MM.1S (cell line): ENCODE data around the gene ST3GAL3.

Source experiments
- DNase-seq: peaks from one replicate; pipeline ENCODE4 v3.0.0-alpha.2; 2015
- H2AFZ ChIP-seq: fragments of 300-600 bp; sonication (generic); 2 replicates; pipeline ENCODE4 v1.6.0; 2016; ENCODE audit warnings: antibody characterized with exemption, low read length
- H3F3A ChIP-seq: fragments of 300-600 bp; sonication (generic); 2 replicates; pipeline ENCODE4 v1.6.1; 2016; ENCODE audit warnings: mild to moderate bottlenecking, antibody characterized with exemption, low read length, moderate library complexity, mixed read lengths; ENCODE audit not compliant: insufficient read depth
- H3K27ac ChIP-seq: fragments of 300-600 bp; sonication (generic); 2 replicates; pipeline ENCODE4 v1.5.1; 2016; ENCODE audit warnings: mild to moderate bottlenecking, low read length
- H3K27me3 ChIP-seq: fragments of 300-600 bp; sonication (generic); replicated peaks from 2 replicates; pipeline ENCODE4 v1.6.0; 2016; ENCODE audit warnings: low read length; ENCODE audit not compliant: insufficient read depth
- H3K36me3 ChIP-seq: fragments of 300-600 bp; sonication (generic); replicated peaks from 2 replicates; pipeline ENCODE4 v1.6.1; 2016; ENCODE audit warnings: mild to moderate bottlenecking, low read length, mixed read lengths; ENCODE audit not compliant: insufficient read depth
- H3K4me1 ChIP-seq: fragments of 300-600 bp; sonication (generic); 2 replicates; pipeline ENCODE4 v1.6.1; 2016; ENCODE audit warnings: low read length, mixed read lengths
- H3K4me2 ChIP-seq: fragments of 300-600 bp; sonication (generic); 2 replicates; pipeline ENCODE4 v1.6.0; 2016; ENCODE audit warnings: low read depth, low read length
- H3K4me3 ChIP-seq: fragments of 300-600 bp; sonication (generic); 2 replicates; pipeline ENCODE4 v1.5.1; 2016; ENCODE audit warnings: low read length, mixed read lengths
- H3K79me2 ChIP-seq: fragments of 300-600 bp; sonication (generic); 2 replicates; pipeline ENCODE4 v1.6.1; 2016; ENCODE audit warnings: mixed run types, low read length, mixed read lengths
- H3K9ac ChIP-seq: fragments of 300-600 bp; sonication (generic); 2 replicates; pipeline ENCODE4 v1.6.1; 2016; ENCODE audit warnings: low read length, mixed read lengths
- H3K9me2 ChIP-seq: fragments of 300-600 bp; sonication (generic); replicated peaks from 2 replicates; pipeline ENCODE4 v1.6.1; 2016; ENCODE audit warnings: mild to moderate bottlenecking, low read length, mixed read lengths; ENCODE audit not compliant: insufficient read depth
- H3K9me3 ChIP-seq: fragments of 300-600 bp; sonication (generic); replicated peaks from 2 replicates; pipeline ENCODE4 v1.6.1; 2016; ENCODE audit warnings: mild to moderate bottlenecking, low read length, mixed read lengths; ENCODE audit not compliant: insufficient read depth
- H4K20me1 ChIP-seq: fragments of 300-600 bp; sonication (generic); 2 replicates; pipeline ENCODE4 v1.6.1; 2016; ENCODE audit warnings: mild to moderate bottlenecking, low read length, moderate library complexity, mixed read lengths; ENCODE audit not compliant: insufficient read depth
- CTCF ChIP-seq: fragments of 300-600 bp; sonication (generic); IDR thresholded peaks from 2 replicates; pipeline ENCODE4 v1.5.1; 2016; ENCODE audit warnings: antibody characterized with exemption, low read length, mixed read lengths
- EZH2 ChIP-seq: fragments of 300-600 bp; sonication (generic); optimal IDR thresholded peaks from 2 replicates; pipeline ENCODE3; 2017; ENCODE audit warnings: low read depth, mild to moderate bottlenecking, antibody characterized with exemption, low read length, mixed read lengths
- EZH2phosphoT487 ChIP-seq: fragments of 300-600 bp; sonication (generic); IDR thresholded peaks from 2 replicates; pipeline ENCODE4 v1.6.1; 2018; ENCODE audit warnings: antibody characterized with exemption, low read length

The ST3GAL3 gene

GRCh38 chr1:43978551-43979260, 271.4 kb downstream of the ST3GAL3 start, which contains the start of gene B4GALT2:
Gene B4GALT2 (plus strand): TSS chr1:43979210. CDS start chr1:43981161, 1,951 bp downstream.
- Histone ChIP-seq H3F3A (peaks cover 22% of the 10 kb centered on the region), H3K9me3 (no peaks in the 10 kb centered on the region), H3K9me2 (no peaks in the 10 kb centered on the region), H3K4me1 (peaks cover 28% of the 10 kb centered on the region), H3K4me3 (peak within 1 kb of the TSS; percentile 75), H3K4me2 (peak within 1 kb of the TSS; percentile 99), H3K36me3 (0 out of 2 replicates have a peak, but pooled peaks cover 3% of the 10 kb centered on the region), H3K9ac (peak within 1 kb of the TSS; percentile 67), H4K20me1 (peaks cover 4% of the 10 kb centered on the region; the same call in 1 of the 2 replicates), H3K79me2 (peaks cover 51% of the 10 kb centered on the region), H3K27ac (no peak within 1 kb of the TSS), H2AFZ (peak within 1 kb of the TSS; percentile 67), H3K27me3 (no peaks in the 10 kb centered on the region)
- peak; percentile 49 for DNase-seq
- TF ChIP-seq CTCF, result no peak
- TF ChIP-seq EZH2, result no peak
- TF ChIP-seq EZH2phosphoT487, result no peak

GRCh38 chr1:43979261-43979527, 271.9 kb downstream of the ST3GAL3 start:
- Histone ChIP-seq H2AFZ (no peak overlapping the region), H3K27ac (no peak overlapping the region), H3K36me3 (0 out of 2 replicates have a peak, but pooled peaks cover 3% of the 10 kb centered on the region)

GRCh38 chr1:43979528-43980254, 272.4 kb downstream of the ST3GAL3 start:
- H3F3A ChIP-seq, result peaks cover 13% of the 10 kb centered on the region; the same call in 1 of the 2 replicates
- peaks cover 25% of the 10 kb centered on the region for H3K4me1 ChIP-seq
- H3K9ac ChIP-seq, result peak overlapping the region; percentile 67
- H4K20me1 ChIP-seq, result peaks cover 4% of the 10 kb centered on the region; the same call in 1 of the 2 replicates
- peak overlapping the region; percentile 67 for H2AFZ ChIP-seq
- no peaks in the 10 kb centered on the region for H3K27me3 ChIP-seq
- 0 out of 2 replicates have a peak, but pooled peaks cover 3% of the 10 kb centered on the region for H3K36me3 ChIP-seq
- no peak for DNase-seq
- H3K9me2 ChIP-seq, result no peaks in the 10 kb centered on the region
- H3K27ac ChIP-seq, result no peak overlapping the region
- peak overlapping the region; percentile 93 for H3K4me2 ChIP-seq
- no peak for TF ChIP-seq CTCF
- TF ChIP-seq EZH2phosphoT487, result no peak
- TF ChIP-seq EZH2, result no peak
- peaks cover 51% of the 10 kb centered on the region for H3K79me2 ChIP-seq
- no peaks in the 10 kb centered on the region for H3K9me3 ChIP-seq
- peak overlapping the region; percentile 71 for H3K4me3 ChIP-seq

More at GRCh38 chr1:43979261-43979527, 271.9 kb downstream of the ST3GAL3 start:
- TF ChIP-seq CTCF (no peak), EZH2 (no peak), EZH2phosphoT487 (no peak)
- DNase-seq, result no peak
- Histone ChIP-seq H3K4me2 (peak overlapping the region; percentile 93; the same call in 1 of the 2 replicates), H3K9me2 (no peaks in the 10 kb centered on the region), H4K20me1 (peaks cover 4% of the 10 kb centered on the region; the same call in 1 of the 2 replicates), H3K4me1 (peaks cover 25% of the 10 kb centered on the region), H3F3A (peaks cover 17% of the 10 kb centered on the region), H3K27me3 (no peaks in the 10 kb centered on the region), H3K4me3 (peak overlapping the region; percentile 71), H3K9ac (peak overlapping the region; percentile 67), H3K79me2 (peaks cover 51% of the 10 kb centered on the region), H3K9me3 (no peaks in the 10 kb centered on the region)
